GM12878 (cell line): ENCODE measurements around the gene CAVIN1. TPM values are rescaled to one million over a fixed set of nuclear protein-coding genes. Genes with fewer than 3 reads are reported as not detected.

Experiments used
- ATAC-seq: fragments of 200-7000 bp; cut with Tn5 transposase; 3 replicates; pipeline ENCODE4 v1.9.1; 2020; ENCODE audit warnings: mild to moderate bottlenecking, moderate library complexity
- BruUV-seq: library from RNA; stranded (reverse); fragments of 400-500 nt; replicated peaks from 2 replicates; lab custom pipeline; 2021; lab: Mats Ljungman, UMichigan
- CTCF ChIA-PET: fragments of 300-600 bp; sonication (Branson Sonifier 250); formaldehyde crosslinking; extraction: SDS; loops from one replicate; lab custom pipeline; 2021; ENCODE audit warnings: inconsistent platforms; lab: Yijun Ruan, JAX
- POLR2A ChIA-PET: fragments of 350-600 bp; formaldehyde crosslinking; extraction: SDS; loops from one replicate; lab custom pipeline; 2021; ENCODE audit warnings: inconsistent platforms; lab: Charles Lee
- RAD21 ChIA-PET: fragments of 300-600 bp; sonication (Branson Sonifier 250); formaldehyde crosslinking; loops from one replicate; lab custom pipeline; 2023; ENCODE audit warnings: antibody characterized with exemption; ENCODE audit not compliant: unreplicated experiment; lab: Charles Lee
- SMC1A ChIA-PET: fragments of 300-600 bp; sonication (Branson Sonifier 250); formaldehyde crosslinking; loops from one replicate; lab custom pipeline; 2023; ENCODE audit not compliant: unreplicated experiment, uncharacterized antibody; lab: Charles Lee
- DNase-seq: peaks from one replicate; pipeline ENCODE4 v3.0.0-alpha.2; 2011; ENCODE audit warnings: low read depth, low spot score
- FAIRE-seq: peaks from 3 replicates; lab custom pipeline; 2011; peaks lifted over from hg19 to GRCh38; lab: Jason Lieb, UNC
- H2AFZ ChIP-seq: 2 replicates; pipeline ENCODE4 v1.6.0; 2011; ENCODE audit warnings: low read depth, low read length, control low read depth; ENCODE audit not compliant: control insufficient read depth
- H3K27ac ChIP-seq: 2 replicates; pipeline ENCODE4 v1.5.1; 2011; ENCODE audit warnings: control low read depth; ENCODE audit not compliant: control insufficient read depth, insufficient read depth
- H3K27me3 ChIP-seq, 2 experiments: replicated peaks in 1 of 2; 2 replicates each; pipeline versions ENCODE4 v1.6.0 to v1.6.1; 2011; ENCODE audit warnings: low read length in 1 of 2; ENCODE audit not compliant: control insufficient read depth in 2 of 2, insufficient read depth in 2 of 2
- H3K36me3 ChIP-seq, 2 experiments: 2 replicates each; pipeline ENCODE4 v1.5.1; 2011; ENCODE audit warnings: low read length in 1 of 2; ENCODE audit not compliant: control insufficient read depth in 2 of 2, insufficient read depth in 2 of 2
- H3K4me1 ChIP-seq: 2 replicates; pipeline ENCODE4 v1.6.1; 2011; ENCODE audit warnings: mild to moderate bottlenecking, low read length, moderate library complexity, mixed read lengths; ENCODE audit not compliant: control insufficient read depth, insufficient read depth
- H3K4me2 ChIP-seq: 2 replicates; pipeline ENCODE4 v1.6.0; 2011; ENCODE audit warnings: control low read depth; ENCODE audit not compliant: control insufficient read depth, insufficient read depth
- H3K4me3 ChIP-seq: fragments of 200-600 bp; sonication (generic); 2 replicates; pipeline ENCODE4 v1.5.1; 2016
- H3K79me2 ChIP-seq: 2 replicates; pipeline ENCODE4 v1.6.0; 2011; ENCODE audit warnings: low read length; ENCODE audit not compliant: control insufficient read depth, insufficient read depth
- H3K9ac ChIP-seq: 2 replicates; pipeline ENCODE4 v1.8.0; 2011; ENCODE audit warnings: low read length, control low read depth, mixed read lengths; ENCODE audit not compliant: control insufficient read depth, insufficient read depth
- H3K9me3 ChIP-seq: replicated peaks from 3 replicates; pipeline ENCODE4 v1.5.1; 2011; ENCODE audit warnings: mild to moderate bottlenecking, low read length; ENCODE audit not compliant: control insufficient read depth, insufficient read depth
- H4K20me1 ChIP-seq: 2 replicates; pipeline ENCODE4 v1.6.0; 2011; ENCODE audit not compliant: control insufficient read depth, insufficient read depth
- CREM ChIP-seq: IDR thresholded peaks from 2 replicates; pipeline ENCODE4 v1.6.1; 2014; ENCODE audit warnings: antibody characterized with exemption, low read depth
- GATAD2B ChIP-seq: fragments of 450-650 bp; conservative IDR thresholded peaks from 2 replicates; pipeline ENCODE4 v1.6.1; 2017; ENCODE audit warnings: low read depth, mild to moderate bottlenecking, moderate library complexity
- MEF2B ChIP-seq: fragments of 450-650 bp; IDR thresholded peaks from 2 replicates; pipeline ENCODE4 v1.6.1; 2018; ENCODE audit warnings: mild to moderate bottlenecking, moderate library complexity; ENCODE audit not compliant: partially characterized antibody, poor library complexity, severe bottlenecking
- MTA2 ChIP-seq: fragments of 450-650 bp; IDR thresholded peaks from 2 replicates; pipeline ENCODE4 v1.6.1; 2016; ENCODE audit warnings: low read depth, mild to moderate bottlenecking, moderate library complexity
- MXI1 ChIP-seq: fragments of 150-350 bp; IDR thresholded peaks from 2 replicates; pipeline ENCODE4 v1.6.1; 2011; ENCODE audit warnings: low read depth, mild to moderate bottlenecking, inconsistent platforms, low read length, improper control_type of control experiment
- POU2F2 ChIP-seq: IDR thresholded peaks from 3 replicates; pipeline ENCODE4 v1.6.1; 2011; ENCODE audit warnings: low read depth, mild to moderate bottlenecking, low read length, borderline replicate concordance
- RUNX3 ChIP-seq: IDR thresholded peaks from 2 replicates; pipeline ENCODE4 v1.6.1; 2012; ENCODE audit warnings: low read length, inconsistent platforms
- WGBS: methylation state at CpG from one replicate; pipeline ENCODE4 v1.1.6; 2016; ENCODE audit warnings: low lambda C conversion rate; ENCODE audit not compliant: insufficient replicate concordance, insufficient coverage; ENCODE audit errors: missing lambda C conversion rate; 5-methylcytosine and 5-hydroxymethylcytosine counted together
- in situ Hi-C: fragments of 300-500 bp; cut with MboI; formaldehyde crosslinking; loops from 9 replicates; pipeline ENCODE4 v1.14.3; 2018; ENCODE audit warnings: mixed read lengths
- intact Hi-C: fragments of 100-400 bp; cut with micrococcal nuclease; formaldehyde crosslinking; loops from one replicate; pipeline ENCODE4 v1.14.2; 2022; ENCODE audit not compliant: unreplicated experiment
- polyA plus RNA-seq, 11 experiments: library from polyadenylated mRNA; depleted of rRNA in 4 of 11; unstranded in 6 of 11; stranded (reverse) in 5 of 11; fragments of >200 nt; fragmentation: Nextera tagmentation in 4 of 11; fragmentation: Illumina TruSeq in 1 of 11; extraction: Ambion mirVana in 4 of 11; extraction: Trizol in 1 of 11; gene quantifications; 1 replicate in 1 of 11; 2 replicates in 10 of 11; pipeline versions ENCODE4 v1.2.1 to v1.2.3, GENCODE V29; 2011 to 2016; ENCODE audit warnings: inconsistent platforms in 2 of 11, missing spikeins in 2 of 11, low read depth in 1 of 11
- total RNA-seq, 4 experiments: library from RNA; depleted of rRNA in 3 of 4; stranded (reverse); fragments of >200 nt in 3 of 4; fragmentation: Illumina TruSeq in 1 of 4; extraction: Trizol in 1 of 4; gene quantifications; 2 replicates each; pipeline versions ENCODE4 v1.2.1 to v1.2.3, GENCODE V29; 2013 to 2021
- TF ChIP-seq, protein P1 (sequence below): IDR thresholded peaks from 2 replicates; pipeline ENCODE4 v1.6.1; 2012; ENCODE audit warnings: low read depth, low read length, improper control_type of control experiment
- TF ChIP-seq, protein P2 (sequence below): fragments of 450-650 bp; IDR thresholded peaks from 2 replicates; pipeline ENCODE4 v1.6.1; 2017; ENCODE audit warnings: mild to moderate bottlenecking, low read depth, inconsistent platforms; ENCODE audit not compliant: poor library complexity, severe bottlenecking
- TF ChIP-seq, protein P3 (sequence below): fragments of 450-650 bp; IDR thresholded peaks from 2 replicates; pipeline ENCODE4 v1.6.1; 2017; ENCODE audit warnings: antibody characterized with exemption, mild to moderate bottlenecking, moderate library complexity
- TF ChIP-seq, protein P4 (sequence below): fragments of 450-650 bp; formaldehyde crosslinking; IDR thresholded peaks from 2 replicates; pipeline ENCODE4 v1.4.0; 2020; ENCODE audit warnings: mild to moderate bottlenecking, moderate library complexity
- TF ChIP-seq, protein P5 (sequence below): IDR thresholded peaks from 2 replicates; pipeline ENCODE4 v1.6.1; 2012; ENCODE audit warnings: low read depth, low read length, improper control_type of control experiment

The CAVIN1 gene
- total and polyA plus RNA-seq, 10 of the 15 experiments (the other 5 are each of a cell fraction or from before 2014, with no cell fraction given): 0.03 to 1.1 (median 0.37) TPM

DNA sequence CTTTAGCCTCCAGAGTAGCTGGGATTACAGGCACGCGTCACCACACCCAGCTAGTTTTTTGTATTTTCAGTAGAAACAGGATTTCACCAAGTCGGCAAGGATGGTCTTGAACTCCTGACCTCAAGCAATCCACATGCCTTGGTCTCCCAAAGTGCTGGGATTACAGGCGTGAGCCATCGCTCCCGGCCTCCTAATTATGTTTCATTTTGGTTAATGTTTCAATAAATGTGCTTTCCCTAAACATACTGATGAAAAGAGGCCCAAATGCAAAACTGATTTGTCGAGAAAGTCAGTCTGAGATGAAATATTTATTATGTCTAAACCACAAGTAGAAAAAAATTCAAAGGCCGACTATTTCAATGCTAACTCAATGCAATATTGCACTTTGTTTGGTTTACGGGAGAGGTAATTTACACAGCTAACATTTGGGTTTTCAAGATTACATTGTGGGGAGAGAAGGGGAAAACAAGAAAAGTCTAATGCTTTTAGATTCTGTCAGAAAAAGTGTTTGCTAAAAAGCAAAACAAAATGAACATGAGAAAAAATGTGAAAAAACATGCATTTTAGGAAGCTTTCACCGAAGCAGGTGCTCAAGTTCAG lies 44.6 kb downstream of the CAVIN1 start:
- Histone ChIP-seq H3K79me2 (peaks cover 85% of the 10 kb centered on the region), H3K9ac (peak overlapping the region; percentile 65), H4K20me1 (no peaks in the 10 kb centered on the region), H3K9me3 (no peaks in the 10 kb centered on the region), H3K27ac (peak overlapping the region; percentile 90), H3K36me3 (0 out of 4 replicates have a peak, but pooled peaks cover 0 to 4% of the 10 kb centered on the region in 2 experiments), H3K4me1 (peaks cover 32% of the 10 kb centered on the region), H3K4me2 (peak overlapping the region; percentile 74), H3K27me3 (no peaks in the 10 kb centered on the region), H2AFZ (no peak overlapping the region), H3K4me3 (peak overlapping the region; percentile 80)
- ChIA-PET POLR2A (interaction anchor here (0.7 to 2.8 kb wide), 10 partner anchors 9 to 66 kb away, joined by 3 to 22 read pairs (median 6); partner anchors contain the start of gene STAT3), CTCF (interaction anchor here (1.0 to 3.1 kb wide), 6 partner anchors 24 to 360 kb away, joined by 3 to 11 read pairs (median 4); no protein-coding TSS in a partner anchor), SMC1A (interaction anchor here (0.9 to 2.9 kb wide), 14 partner anchors 10 to 226 kb away, joined by 3 to 22 read pairs (median 4); partner anchors contain the start of gene STAT3), RAD21 (interaction anchor here (0.7 to 2.8 kb wide), 7 partner anchors 10 to 66 kb away, joined by 3 to 23 read pairs (median 5); partner anchors contain the start of gene STAT3)
- no peak for DNase-seq
- intact Hi-C loops (no loop called here), in situ Hi-C loops (no loop called here)
- ATAC-seq: peak; percentile 10; the same call in 2 of the 3 replicates
- TSS peak; percentile 21 for BruUV-seq
- FAIRE-seq: no peak
- WGBS: 7% methylated on average over 10 of the region's 10 CpGs
- TF ChIP-seq, protein P1, sequence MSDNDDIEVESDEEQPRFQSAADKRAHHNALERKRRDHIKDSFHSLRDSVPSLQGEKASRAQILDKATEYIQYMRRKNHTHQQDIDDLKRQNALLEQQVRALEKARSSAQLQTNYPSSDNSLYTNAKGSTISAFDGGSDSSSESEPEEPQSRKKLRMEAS: no peak
- TF ChIP-seq, protein P2, sequence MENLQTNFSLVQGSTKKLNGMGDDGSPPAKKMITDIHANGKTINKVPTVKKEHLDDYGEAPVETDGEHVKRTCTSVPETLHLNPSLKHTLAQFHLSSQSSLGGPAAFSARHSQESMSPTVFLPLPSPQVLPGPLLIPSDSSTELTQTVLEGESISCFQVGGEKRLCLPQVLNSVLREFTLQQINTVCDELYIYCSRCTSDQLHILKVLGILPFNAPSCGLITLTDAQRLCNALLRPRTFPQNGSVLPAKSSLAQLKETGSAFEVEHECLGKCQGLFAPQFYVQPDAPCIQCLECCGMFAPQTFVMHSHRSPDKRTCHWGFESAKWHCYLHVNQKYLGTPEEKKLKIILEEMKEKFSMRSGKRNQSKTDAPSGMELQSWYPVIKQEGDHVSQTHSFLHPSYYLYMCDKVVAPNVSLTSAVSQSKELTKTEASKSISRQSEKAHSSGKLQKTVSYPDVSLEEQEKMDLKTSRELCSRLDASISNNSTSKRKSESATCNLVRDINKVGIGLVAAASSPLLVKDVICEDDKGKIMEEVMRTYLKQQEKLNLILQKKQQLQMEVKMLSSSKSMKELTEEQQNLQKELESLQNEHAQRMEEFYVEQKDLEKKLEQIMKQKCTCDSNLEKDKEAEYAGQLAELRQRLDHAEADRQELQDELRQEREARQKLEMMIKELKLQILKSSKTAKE: no peak
- no peak for TF ChIP-seq GATAD2B
- TF ChIP-seq POU2F2: no peak
- 0 out of 2 replicates have a peak, but pooled peaks have one; percentile 38 for TF ChIP-seq MXI1
- TF ChIP-seq RUNX3: no peak
- TF ChIP-seq MEF2B: no peak
- TF ChIP-seq CREM: no peak
- TF ChIP-seq, protein P3, sequence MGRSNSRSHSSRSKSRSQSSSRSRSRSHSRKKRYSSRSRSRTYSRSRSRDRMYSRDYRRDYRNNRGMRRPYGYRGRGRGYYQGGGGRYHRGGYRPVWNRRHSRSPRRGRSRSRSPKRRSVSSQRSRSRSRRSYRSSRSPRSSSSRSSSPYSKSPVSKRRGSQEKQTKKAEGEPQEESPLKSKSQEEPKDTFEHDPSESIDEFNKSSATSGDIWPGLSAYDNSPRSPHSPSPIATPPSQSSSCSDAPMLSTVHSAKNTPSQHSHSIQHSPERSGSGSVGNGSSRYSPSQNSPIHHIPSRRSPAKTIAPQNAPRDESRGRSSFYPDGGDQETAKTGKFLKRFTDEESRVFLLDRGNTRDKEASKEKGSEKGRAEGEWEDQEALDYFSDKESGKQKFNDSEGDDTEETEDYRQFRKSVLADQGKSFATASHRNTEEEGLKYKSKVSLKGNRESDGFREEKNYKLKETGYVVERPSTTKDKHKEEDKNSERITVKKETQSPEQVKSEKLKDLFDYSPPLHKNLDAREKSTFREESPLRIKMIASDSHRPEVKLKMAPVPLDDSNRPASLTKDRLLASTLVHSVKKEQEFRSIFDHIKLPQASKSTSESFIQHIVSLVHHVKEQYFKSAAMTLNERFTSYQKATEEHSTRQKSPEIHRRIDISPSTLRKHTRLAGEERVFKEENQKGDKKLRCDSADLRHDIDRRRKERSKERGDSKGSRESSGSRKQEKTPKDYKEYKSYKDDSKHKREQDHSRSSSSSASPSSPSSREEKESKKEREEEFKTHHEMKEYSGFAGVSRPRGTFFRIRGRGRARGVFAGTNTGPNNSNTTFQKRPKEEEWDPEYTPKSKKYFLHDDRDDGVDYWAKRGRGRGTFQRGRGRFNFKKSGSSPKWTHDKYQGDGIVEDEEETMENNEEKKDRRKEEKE: no peak
- TF ChIP-seq, protein P4, sequence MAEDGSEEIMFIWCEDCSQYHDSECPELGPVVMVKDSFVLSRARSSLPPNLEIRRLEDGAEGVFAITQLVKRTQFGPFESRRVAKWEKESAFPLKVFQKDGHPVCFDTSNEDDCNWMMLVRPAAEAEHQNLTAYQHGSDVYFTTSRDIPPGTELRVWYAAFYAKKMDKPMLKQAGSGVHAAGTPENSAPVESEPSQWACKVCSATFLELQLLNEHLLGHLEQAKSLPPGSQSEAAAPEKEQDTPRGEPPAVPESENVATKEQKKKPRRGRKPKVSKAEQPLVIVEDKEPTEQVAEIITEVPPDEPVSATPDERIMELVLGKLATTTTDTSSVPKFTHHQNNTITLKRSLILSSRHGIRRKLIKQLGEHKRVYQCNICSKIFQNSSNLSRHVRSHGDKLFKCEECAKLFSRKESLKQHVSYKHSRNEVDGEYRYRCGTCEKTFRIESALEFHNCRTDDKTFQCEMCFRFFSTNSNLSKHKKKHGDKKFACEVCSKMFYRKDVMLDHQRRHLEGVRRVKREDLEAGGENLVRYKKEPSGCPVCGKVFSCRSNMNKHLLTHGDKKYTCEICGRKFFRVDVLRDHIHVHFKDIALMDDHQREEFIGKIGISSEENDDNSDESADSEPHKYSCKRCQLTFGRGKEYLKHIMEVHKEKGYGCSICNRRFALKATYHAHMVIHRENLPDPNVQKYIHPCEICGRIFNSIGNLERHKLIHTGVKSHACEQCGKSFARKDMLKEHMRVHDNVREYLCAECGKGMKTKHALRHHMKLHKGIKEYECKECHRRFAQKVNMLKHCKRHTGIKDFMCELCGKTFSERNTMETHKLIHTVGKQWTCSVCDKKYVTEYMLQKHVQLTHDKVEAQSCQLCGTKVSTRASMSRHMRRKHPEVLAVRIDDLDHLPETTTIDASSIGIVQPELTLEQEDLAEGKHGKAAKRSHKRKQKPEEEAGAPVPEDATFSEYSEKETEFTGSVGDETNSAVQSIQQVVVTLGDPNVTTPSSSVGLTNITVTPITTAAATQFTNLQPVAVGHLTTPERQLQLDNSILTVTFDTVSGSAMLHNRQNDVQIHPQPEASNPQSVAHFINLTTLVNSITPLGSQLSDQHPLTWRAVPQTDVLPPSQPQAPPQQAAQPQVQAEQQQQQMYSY (CRISPR knock-in tag): no peak
- TF ChIP-seq MTA2: peak; percentile 50; the same call in 1 of the 2 replicates
- TF ChIP-seq, protein P5, sequence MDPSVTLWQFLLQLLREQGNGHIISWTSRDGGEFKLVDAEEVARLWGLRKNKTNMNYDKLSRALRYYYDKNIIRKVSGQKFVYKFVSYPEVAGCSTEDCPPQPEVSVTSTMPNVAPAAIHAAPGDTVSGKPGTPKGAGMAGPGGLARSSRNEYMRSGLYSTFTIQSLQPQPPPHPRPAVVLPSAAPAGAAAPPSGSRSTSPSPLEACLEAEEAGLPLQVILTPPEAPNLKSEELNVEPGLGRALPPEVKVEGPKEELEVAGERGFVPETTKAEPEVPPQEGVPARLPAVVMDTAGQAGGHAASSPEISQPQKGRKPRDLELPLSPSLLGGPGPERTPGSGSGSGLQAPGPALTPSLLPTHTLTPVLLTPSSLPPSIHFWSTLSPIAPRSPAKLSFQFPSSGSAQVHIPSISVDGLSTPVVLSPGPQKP: no peak
